Osteoblast (primary cell): ENCODE measurements around the gene CA12. TPM values are rescaled to one million over a fixed set of nuclear protein-coding genes. Genes with fewer than 3 reads are reported as not detected.

Experiments
- DNase-seq: peaks from one replicate; pipeline ENCODE4 v3.0.0; 2011; ENCODE audit warnings: low spot score, mixed read lengths; ENCODE audit not compliant: insufficient read length; ENCODE audit errors: missing footprints
- H2AFZ ChIP-seq: 2 replicates; pipeline ENCODE4 v1.6.0; 2011; ENCODE audit warnings: mild to moderate bottlenecking, low read length
- H3K27ac ChIP-seq: 2 replicates; pipeline ENCODE4 v1.5.1; 2011; ENCODE audit warnings: mild to moderate bottlenecking, low read depth, low read length, moderate library complexity
- H3K27me3 ChIP-seq: 2 replicates; pipeline ENCODE4 v1.6.0; 2012; ENCODE audit warnings: mild to moderate bottlenecking, control low read depth, inconsistent platforms, low read length, moderate library complexity; ENCODE audit not compliant: insufficient read depth
- H3K36me3 ChIP-seq: 2 replicates; pipeline ENCODE4 v1.5.1; 2011; ENCODE audit warnings: mild to moderate bottlenecking, low read length, control low read depth, moderate library complexity; ENCODE audit not compliant: insufficient read depth
- H3K4me1 ChIP-seq: 2 replicates; pipeline ENCODE4 v1.5.1; 2011; ENCODE audit warnings: mild to moderate bottlenecking, low read length, control low read depth, moderate library complexity; ENCODE audit not compliant: insufficient read depth
- H3K4me2 ChIP-seq: 2 replicates; pipeline ENCODE4 v1.6.0; 2011; ENCODE audit warnings: mild to moderate bottlenecking, low read length; ENCODE audit not compliant: insufficient read depth
- H3K4me3 ChIP-seq: fragments of 200-600 bp; sonication (generic); 3 replicates; pipeline ENCODE4 v1.5.1; 2012; ENCODE audit warnings: mild to moderate bottlenecking, low read length, inconsistent platforms; ENCODE audit not compliant: insufficient read depth
- H3K79me2 ChIP-seq: 2 replicates; pipeline ENCODE4 v1.6.0; 2012; ENCODE audit warnings: mild to moderate bottlenecking, low read length, control low read depth, inconsistent platforms; ENCODE audit not compliant: insufficient read depth
- H3K9me3 ChIP-seq: 2 replicates; pipeline ENCODE4 v1.5.1; 2011; ENCODE audit warnings: low read depth, low read length, control low read depth
- H4K20me1 ChIP-seq: 2 replicates; pipeline ENCODE4 v1.6.0; 2012; ENCODE audit warnings: mild to moderate bottlenecking, low read length, control low read depth; ENCODE audit not compliant: insufficient read depth
- CTCF ChIP-seq: IDR thresholded peaks from 2 replicates; pipeline ENCODE4 v1.5.1; 2011; ENCODE audit warnings: mild to moderate bottlenecking, low read depth, low read length, moderate library complexity; ENCODE audit errors: extremely low read depth
- total RNA-seq: library from RNA; depleted of rRNA; stranded (reverse); fragments of >200 nt; gene quantifications from 2 replicates; pipeline ENCODE4 v1.2.3, GENCODE V29; 2012

Gene CA12
- total RNA-seq, 1 donor: 107 TPM

- Histone ChIP-seq H3K27me3 (no peaks in the 10 kb centered on the region), H3K4me1 (no peaks in the 10 kb centered on the region), H3K4me2 (no peak overlapping the region), H3K27ac (no peak overlapping the region), H3K9me3 (no peaks in the 10 kb centered on the region), H2AFZ (peak overlapping the region; percentile 40), H3K79me2 (no peaks in the 10 kb centered on the region), H4K20me1 (no peaks in the 10 kb centered on the region), H3K4me3 (no peak overlapping the region), H3K36me3 (no peaks in the 10 kb centered on the region)
- DNase-seq: no peak
- TF ChIP-seq CTCF: no peak
These were observed 43.9 kb upstream of the CA12 start for GRCh38 chr15:63425426-63425985.

GRCh38 chr15:63422891-63423590 is 41.4 kb upstream of the CA12 start:
- no peaks in the 10 kb centered on the region for H3K79me2 ChIP-seq
- no peak for TF ChIP-seq CTCF
- H3K27me3 ChIP-seq: no peaks in the 10 kb centered on the region
- no peak overlapping the region for H2AFZ ChIP-seq
- no peak overlapping the region for H3K4me3 ChIP-seq
- no peaks in the 10 kb centered on the region for H3K36me3 ChIP-seq
- no peak overlapping the region for H3K27ac ChIP-seq
- no peak overlapping the region for H3K4me2 ChIP-seq
- no peaks in the 10 kb centered on the region for H3K4me1 ChIP-seq
- DNase-seq: no peak
- H3K9me3 ChIP-seq: no peaks in the 10 kb centered on the region
- H4K20me1 ChIP-seq: no peaks in the 10 kb centered on the region

- no peaks in the 10 kb centered on the region for H3K79me2 ChIP-seq
- no peaks in the 10 kb centered on the region for H4K20me1 ChIP-seq
- no peak for DNase-seq
- no peak for TF ChIP-seq CTCF
- no peaks in the 10 kb centered on the region for H3K27me3 ChIP-seq
- H3K4me1 ChIP-seq: no peaks in the 10 kb centered on the region
- H3K9me3 ChIP-seq: no peaks in the 10 kb centered on the region
- no peaks in the 10 kb centered on the region for H3K36me3 ChIP-seq
- no peak overlapping the region for H3K27ac ChIP-seq
- no peak overlapping the region for H3K4me2 ChIP-seq
- H2AFZ ChIP-seq: no peak overlapping the region
- H3K4me3 ChIP-seq: no peak overlapping the region
These were observed 39.8 kb upstream of the CA12 start for GRCh38 chr15:63421433-63421832.

- no peak overlapping the region for H3K4me2 ChIP-seq
- H3K79me2 ChIP-seq: no peaks in the 10 kb centered on the region
- peak overlapping the region; percentile 86 for H2AFZ ChIP-seq
- no peaks in the 10 kb centered on the region for H3K36me3 ChIP-seq
- no peak for TF ChIP-seq CTCF
- H4K20me1 ChIP-seq: no peaks in the 10 kb centered on the region
- H3K27ac ChIP-seq: no peak overlapping the region
- no peak overlapping the region for H3K4me3 ChIP-seq
- no peaks in the 10 kb centered on the region for H3K9me3 ChIP-seq
- DNase-seq: no peak
- no peaks in the 10 kb centered on the region for H3K4me1 ChIP-seq
- H3K27me3 ChIP-seq: no peaks in the 10 kb centered on the region
These were observed 38.7 kb upstream of the CA12 start for GRCh38 chr15:63420333-63420747.
